Upper lobe of left lung (tissue), 4 donors: ENCODE measurements around the gene SMAD9.

Experiments
- EP300 ChIP-seq, 4 donors: sonication (generic); formaldehyde crosslinking; IDR thresholded peaks; one replicate each; pipeline ENCODE4 v1.5.1; 2017; ENCODE audit warnings: antibody characterized with exemption in 4 of 4, control low read depth in 2 of 4
- POLR2A ChIP-seq, 4 donors: fragments of 450-650 bp; IDR thresholded peaks; one replicate each; pipeline ENCODE4 v1.5.1; 2016 to 2017; ENCODE audit warnings: antibody characterized with exemption in 4 of 4, mild to moderate bottlenecking in 2 of 4
- TF ChIP-seq, protein P1 (sequence below), 6 experiments: fragments of 450-650 bp in 4 of 6; fragments of 200-600 bp in 2 of 6; sonication (generic) in 2 of 6; IDR thresholded peaks; one replicate each; pipeline ENCODE4 v1.5.1; 2016 to 2019; ENCODE audit warnings: antibody characterized with exemption in 6 of 6

DNA sequence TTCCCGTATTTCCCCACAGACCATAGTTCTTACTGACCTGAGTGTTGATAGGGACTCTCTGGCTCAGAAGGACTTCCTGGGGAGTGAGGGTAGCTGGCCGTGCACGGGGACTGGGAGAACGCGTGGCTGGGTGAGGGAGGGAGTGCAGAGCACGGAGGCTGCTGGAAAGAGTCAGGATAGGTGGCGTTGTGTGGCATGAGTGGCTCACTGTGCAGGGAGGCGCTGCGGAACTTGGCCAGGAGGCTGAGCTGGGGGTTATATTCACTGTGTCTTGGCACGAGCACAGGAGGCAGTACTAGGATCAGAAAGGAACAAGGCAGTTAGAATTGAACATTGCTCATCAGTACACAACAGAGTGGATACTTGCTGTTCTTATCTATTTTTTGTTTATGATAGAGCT lies 47.4 kb downstream of the SMAD9 start:
- no peak for TF ChIP-seq EP300 (IDR thresholded peaks at IDR 0.05)
- TF ChIP-seq, protein P1, sequence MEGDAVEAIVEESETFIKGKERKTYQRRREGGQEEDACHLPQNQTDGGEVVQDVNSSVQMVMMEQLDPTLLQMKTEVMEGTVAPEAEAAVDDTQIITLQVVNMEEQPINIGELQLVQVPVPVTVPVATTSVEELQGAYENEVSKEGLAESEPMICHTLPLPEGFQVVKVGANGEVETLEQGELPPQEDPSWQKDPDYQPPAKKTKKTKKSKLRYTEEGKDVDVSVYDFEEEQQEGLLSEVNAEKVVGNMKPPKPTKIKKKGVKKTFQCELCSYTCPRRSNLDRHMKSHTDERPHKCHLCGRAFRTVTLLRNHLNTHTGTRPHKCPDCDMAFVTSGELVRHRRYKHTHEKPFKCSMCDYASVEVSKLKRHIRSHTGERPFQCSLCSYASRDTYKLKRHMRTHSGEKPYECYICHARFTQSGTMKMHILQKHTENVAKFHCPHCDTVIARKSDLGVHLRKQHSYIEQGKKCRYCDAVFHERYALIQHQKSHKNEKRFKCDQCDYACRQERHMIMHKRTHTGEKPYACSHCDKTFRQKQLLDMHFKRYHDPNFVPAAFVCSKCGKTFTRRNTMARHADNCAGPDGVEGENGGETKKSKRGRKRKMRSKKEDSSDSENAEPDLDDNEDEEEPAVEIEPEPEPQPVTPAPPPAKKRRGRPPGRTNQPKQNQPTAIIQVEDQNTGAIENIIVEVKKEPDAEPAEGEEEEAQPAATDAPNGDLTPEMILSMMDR (IDR thresholded peaks at IDR 0.05), result no peak
- no peak for TF ChIP-seq POLR2A (IDR thresholded peaks at IDR 0.05)
